Activated B cell treated with CpG ODN at 0.5 μM for 24 hours (primary cell): ENCODE results near the gene ARID2. TPM values are rescaled to one million over a fixed set of nuclear protein-coding genes. Genes with fewer than 3 reads are reported as not detected.

Source experiments
- ATAC-seq: fragments of 200-7000 bp; cut with Tn5 transposase; one replicate; pipeline ENCODE4 v1.10.0; 2021; ENCODE audit warnings: low read depth, mild to moderate bottlenecking, moderate library complexity
- CTCF ChIA-PET: fragments of 350-600 bp; sonication (Branson Sonifier 250); formaldehyde crosslinking; loops from one replicate; lab custom pipeline; 2021; ENCODE audit warnings: antibody characterized with exemption; lab: Charles Lee
- POLR2A ChIA-PET: fragments of 350-600 bp; sonication (Branson Sonifier 250); formaldehyde crosslinking; loops from one replicate; lab custom pipeline; 2021; ENCODE audit warnings: antibody characterized with exemption; lab: Charles Lee
- DNase-seq: peaks from one replicate; pipeline ENCODE4 v3.0.0; 2022
- H3K27ac Mint-ChIP-seq: one replicate; pipeline ENCODE4 v1.8.0; 2020; ENCODE audit warnings: mixed read lengths
- H3K27me3 Mint-ChIP-seq: one replicate; pipeline ENCODE4 v1.8.0; 2021; ENCODE audit warnings: mixed read lengths
- H3K36me3 Mint-ChIP-seq: one replicate; pipeline ENCODE4 v1.8.0; 2021; ENCODE audit warnings: low read depth, mixed read lengths
- H3K4me1 Mint-ChIP-seq: one replicate; pipeline ENCODE4 v1.8.0; 2021; ENCODE audit warnings: mixed read lengths
- H3K4me3 Mint-ChIP-seq: one replicate; pipeline ENCODE4 v1.8.0; 2020; ENCODE audit warnings: mild to moderate bottlenecking, mixed read lengths
- H3K9me3 Mint-ChIP-seq: one replicate; pipeline ENCODE4 v1.8.0; 2020; ENCODE audit warnings: mixed read lengths
- intact Hi-C: fragments of 100-400 bp; cut with micrococcal nuclease; formaldehyde crosslinking; loops from one replicate; pipeline ENCODE4 v1.15.1; 2024
- total RNA-seq: library from RNA; stranded (reverse); gene quantifications from 2 replicates; pipeline ENCODE4 v1.2.3, GENCODE V29; 2022
- TF ChIP-seq, protein P1 (sequence below): fragments of 200-600 bp; IDR thresholded peaks from one replicate; pipeline ENCODE4 v1.8.0; 2022; ENCODE audit warnings: antibody characterized with exemption, mild to moderate bottlenecking

The ARID2 gene
- total RNA-seq, 1 donor from 2014 or later: 48.7 TPM

DNA sequence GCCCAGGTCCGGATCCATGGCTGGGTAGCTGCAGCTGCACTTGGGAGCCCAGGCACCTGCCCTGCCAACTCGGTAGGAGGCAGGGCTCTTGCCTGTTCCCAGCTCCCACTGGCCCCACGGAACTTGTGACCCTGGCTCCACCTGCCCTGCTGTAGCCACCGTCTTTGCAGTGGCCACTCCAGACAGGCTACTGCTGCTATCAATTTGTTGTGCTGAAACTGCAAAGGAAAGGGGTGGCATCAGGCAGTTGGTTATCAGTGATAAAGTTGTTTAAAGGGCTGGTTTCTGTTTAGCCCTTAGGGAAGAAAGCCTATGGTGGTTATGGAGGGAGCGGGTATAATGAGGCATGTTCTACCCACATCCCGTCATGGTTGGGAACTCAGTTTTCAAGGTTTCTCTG is 32.1 kb upstream of the ARID2 start:
- DNase-seq (no peak), ATAC-seq (no peak)
- H3K36me3 Mint-ChIP-seq: peaks cover 2% of the 10 kb centered on the region
- no peak overlapping the region for H3K27ac Mint-ChIP-seq
- CTCF ChIA-PET: no interaction called here
- H3K4me3 Mint-ChIP-seq: no peak overlapping the region
- H3K9me3 Mint-ChIP-seq: peaks cover 2% of the 10 kb centered on the region
- intact Hi-C loops: no loop called here
- no peaks in the 10 kb centered on the region for H3K27me3 Mint-ChIP-seq
- POLR2A ChIA-PET: no interaction called here
- peaks cover 2% of the 10 kb centered on the region for H3K4me1 Mint-ChIP-seq
- TF ChIP-seq, protein P1, sequence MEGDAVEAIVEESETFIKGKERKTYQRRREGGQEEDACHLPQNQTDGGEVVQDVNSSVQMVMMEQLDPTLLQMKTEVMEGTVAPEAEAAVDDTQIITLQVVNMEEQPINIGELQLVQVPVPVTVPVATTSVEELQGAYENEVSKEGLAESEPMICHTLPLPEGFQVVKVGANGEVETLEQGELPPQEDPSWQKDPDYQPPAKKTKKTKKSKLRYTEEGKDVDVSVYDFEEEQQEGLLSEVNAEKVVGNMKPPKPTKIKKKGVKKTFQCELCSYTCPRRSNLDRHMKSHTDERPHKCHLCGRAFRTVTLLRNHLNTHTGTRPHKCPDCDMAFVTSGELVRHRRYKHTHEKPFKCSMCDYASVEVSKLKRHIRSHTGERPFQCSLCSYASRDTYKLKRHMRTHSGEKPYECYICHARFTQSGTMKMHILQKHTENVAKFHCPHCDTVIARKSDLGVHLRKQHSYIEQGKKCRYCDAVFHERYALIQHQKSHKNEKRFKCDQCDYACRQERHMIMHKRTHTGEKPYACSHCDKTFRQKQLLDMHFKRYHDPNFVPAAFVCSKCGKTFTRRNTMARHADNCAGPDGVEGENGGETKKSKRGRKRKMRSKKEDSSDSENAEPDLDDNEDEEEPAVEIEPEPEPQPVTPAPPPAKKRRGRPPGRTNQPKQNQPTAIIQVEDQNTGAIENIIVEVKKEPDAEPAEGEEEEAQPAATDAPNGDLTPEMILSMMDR: no peak

DNA sequence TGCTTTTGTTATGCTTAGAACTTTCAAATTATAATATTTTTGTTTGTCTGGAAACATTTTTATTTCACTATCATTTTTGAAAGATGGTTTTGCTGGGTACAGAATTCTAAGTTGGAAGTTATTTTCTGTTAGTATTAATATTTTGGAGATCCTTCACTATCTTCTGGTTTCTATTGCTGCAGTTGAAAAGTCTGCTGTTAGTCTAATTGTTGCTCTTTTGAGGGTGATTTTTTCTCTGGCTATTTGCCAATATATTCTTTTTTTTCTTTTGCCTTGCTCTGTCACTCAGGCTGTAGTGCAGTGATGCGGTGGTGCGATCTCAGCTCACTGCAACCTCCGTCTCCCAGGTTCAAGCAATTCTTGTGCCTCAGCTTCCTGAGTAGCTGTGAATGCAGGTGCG is 28.2 kb upstream of the ARID2 start:
- intact Hi-C loops: no loop called here
- DNase-seq (no peak), ATAC-seq (no peak)
- Mint-ChIP-seq H3K9me3 (peaks cover 2% of the 10 kb centered on the region), H3K36me3 (peaks cover 4% of the 10 kb centered on the region), H3K4me3 (no peak overlapping the region), H3K4me1 (peaks cover 12% of the 10 kb centered on the region), H3K27ac (no peak overlapping the region), H3K27me3 (no peaks in the 10 kb centered on the region)
- ChIA-PET POLR2A (no interaction called here), CTCF (no interaction called here)
- TF ChIP-seq, protein P1: no peak

- peaks cover 4% of the 10 kb centered on the region for H3K36me3 Mint-ChIP-seq
- no peaks in the 10 kb centered on the region for H3K9me3 Mint-ChIP-seq
- ChIA-PET POLR2A (interaction anchor here (1.2 kb wide), 1 partner anchor 24 kb away, joined by 4 read pairs; no protein-coding TSS in a partner anchor), CTCF (interaction anchor here (0.6 kb wide), 1 partner anchor 17 kb away, joined by 3 read pairs; no protein-coding TSS in a partner anchor)
- peaks cover 23% of the 10 kb centered on the region for H3K4me1 Mint-ChIP-seq
- ATAC-seq: no peak
- intact Hi-C loops: no loop called here
- no peaks in the 10 kb centered on the region for H3K27me3 Mint-ChIP-seq
- H3K27ac Mint-ChIP-seq: no peak overlapping the region
- TF ChIP-seq, protein P1: no peak
- no peak overlapping the region for H3K4me3 Mint-ChIP-seq
- no peak for DNase-seq
These were observed 25.6 kb upstream of the ARID2 start for GRCh38 chr12:45703942-45704341.

DNA sequence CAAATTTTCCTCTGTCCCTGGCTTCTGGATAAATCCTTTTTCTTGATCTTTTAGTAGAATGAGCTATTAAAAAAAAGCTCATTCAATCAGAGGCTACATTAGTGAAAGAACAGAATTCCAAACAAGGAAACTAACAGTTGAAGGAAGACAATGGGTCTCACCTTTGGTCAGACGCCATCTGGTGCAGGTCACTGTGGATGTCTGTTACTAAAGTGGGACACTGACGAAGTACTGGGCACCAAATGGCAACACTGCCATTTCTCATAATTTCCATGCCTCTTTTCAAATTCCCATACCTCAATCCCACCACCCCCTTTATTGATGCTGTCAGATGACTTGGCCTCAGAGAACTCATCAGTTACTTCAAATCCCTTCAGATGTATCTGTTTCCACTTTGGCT is 24.5 kb upstream of the ARID2 start:
- Mint-ChIP-seq H3K36me3 (peaks cover 4% of the 10 kb centered on the region), H3K4me3 (no peak overlapping the region)
- CTCF ChIA-PET: no interaction called here

DNA sequence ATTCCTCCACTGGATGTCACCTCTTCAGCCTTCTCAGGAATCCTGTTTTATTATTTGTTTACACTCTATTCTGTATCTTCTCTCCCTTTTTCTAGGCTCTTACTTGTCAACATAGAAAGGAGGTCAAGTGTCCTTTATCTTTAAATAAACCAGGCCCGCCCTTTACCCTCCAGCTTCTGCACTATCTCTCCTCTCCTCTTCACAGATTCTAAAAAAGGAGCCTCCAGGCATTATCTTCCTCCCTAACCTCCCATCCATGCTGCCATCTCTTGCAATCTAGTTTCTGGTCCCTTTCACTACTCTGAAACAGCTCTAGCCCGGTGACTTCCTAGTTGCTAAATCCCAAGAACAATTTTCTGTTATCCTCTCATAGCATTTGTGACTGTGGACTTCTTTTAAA is 24.1 kb upstream of the ARID2 start:
- H3K27me3 Mint-ChIP-seq: no peaks in the 10 kb centered on the region
- no peaks in the 10 kb centered on the region for H3K9me3 Mint-ChIP-seq
- peaks cover 23% of the 10 kb centered on the region for H3K4me1 Mint-ChIP-seq
- CTCF ChIA-PET: no interaction called here
- ATAC-seq (no peak), DNase-seq (no peak)
- POLR2A ChIA-PET: no interaction called here
- TF ChIP-seq, protein P1: no peak
- intact Hi-C loops: no loop called here
- H3K27ac Mint-ChIP-seq: no peak overlapping the region
- no peak overlapping the region for H3K4me3 Mint-ChIP-seq
- peaks cover 4% of the 10 kb centered on the region for H3K36me3 Mint-ChIP-seq

More for the DNA sequence above, 24.5 kb upstream of the ARID2 start:
- no peak for DNase-seq
- Mint-ChIP-seq H3K4me1 (peaks cover 23% of the 10 kb centered on the region), H3K27ac (no peak overlapping the region), H3K27me3 (no peaks in the 10 kb centered on the region), H3K9me3 (no peaks in the 10 kb centered on the region)
- ATAC-seq: no peak
- POLR2A ChIA-PET: no interaction called here
- intact Hi-C loops: no loop called here
- TF ChIP-seq, protein P1: no peak
